OCI-LY3 (cell line): ENCODE measurements around the gene GIT1.

Experiments
- CTCF ChIP-seq: fragments of 200-600, 300-600 bp; sonication (generic); IDR thresholded peaks from 2 replicates; pipeline ENCODE4 v1.5.1; 2014; ENCODE audit warnings: antibody characterized with exemption, low read length, low read depth
- EZH2phosphoT487 ChIP-seq: fragments of 200-600 bp; shearing (Covaris generic); IDR thresholded peaks from 2 replicates; pipeline ENCODE4 v1.6.1; 2018; ENCODE audit warnings: antibody characterized with exemption, mixed run types, low read depth

DNA sequence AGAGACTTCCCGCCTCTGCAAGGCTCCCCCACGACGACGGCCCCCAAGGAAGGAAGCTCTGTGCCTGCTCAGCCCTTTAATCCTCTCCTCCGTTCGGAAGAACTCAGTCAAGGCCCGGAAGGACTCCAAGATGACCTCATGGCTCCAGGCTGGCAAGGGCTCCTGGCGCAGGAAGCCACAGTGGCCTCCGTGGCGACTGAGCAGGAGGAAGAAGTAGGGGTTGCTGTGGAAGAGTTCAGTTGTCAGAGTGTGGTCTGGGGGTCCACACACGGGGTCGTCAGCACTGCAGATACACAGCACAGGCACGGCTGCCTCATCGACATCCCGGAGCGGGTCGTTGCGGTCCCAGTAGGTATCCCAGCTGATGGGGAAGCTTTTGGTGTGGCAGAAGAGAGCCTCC is 26.8 kb downstream of the GIT1 start:
- no peak for TF ChIP-seq CTCF
- no peak for TF ChIP-seq EZH2phosphoT487
